GM08714 (cell line): Measurements from ENCODE around the gene MTUS2.

ENCODE experiments used
- H3K4me3 ChIP-seq: fragments of 200-500 bp; sonication (Bioruptor generic); 2 replicates; pipeline ENCODE4 v1.5.1; 2014; ENCODE audit warnings: mild to moderate bottlenecking, low read length, inconsistent platforms
- ZNF274 ChIP-seq: IDR thresholded peaks from 2 replicates; pipeline ENCODE4 v1.6.1; 2012; ENCODE audit warnings: mild to moderate bottlenecking, low read depth, low read length

MTUS2 gene

DNA sequence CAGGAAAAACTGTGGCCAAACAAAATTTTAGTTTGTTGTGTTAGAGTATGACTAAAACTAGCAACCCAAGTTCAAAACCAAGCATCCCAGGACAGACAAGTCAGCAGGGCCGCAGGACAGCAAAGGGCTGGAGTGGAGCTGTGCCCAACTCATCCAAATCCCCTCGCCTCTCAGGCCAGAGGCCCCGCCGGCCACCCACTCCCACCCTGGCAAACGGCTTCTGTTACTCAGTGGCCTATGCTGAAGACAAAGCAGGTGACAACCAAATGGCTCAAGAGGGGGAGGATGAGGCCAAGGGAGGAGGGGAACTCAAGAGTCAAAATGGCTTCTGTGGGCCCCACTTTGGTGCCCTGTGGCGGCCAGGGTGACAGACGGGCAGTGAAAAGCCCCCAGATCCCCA is 705.6 kb downstream of the MTUS2 start:
- no peak overlapping the region for H3K4me3 ChIP-seq
- TF ChIP-seq ZNF274: no peak

DNA sequence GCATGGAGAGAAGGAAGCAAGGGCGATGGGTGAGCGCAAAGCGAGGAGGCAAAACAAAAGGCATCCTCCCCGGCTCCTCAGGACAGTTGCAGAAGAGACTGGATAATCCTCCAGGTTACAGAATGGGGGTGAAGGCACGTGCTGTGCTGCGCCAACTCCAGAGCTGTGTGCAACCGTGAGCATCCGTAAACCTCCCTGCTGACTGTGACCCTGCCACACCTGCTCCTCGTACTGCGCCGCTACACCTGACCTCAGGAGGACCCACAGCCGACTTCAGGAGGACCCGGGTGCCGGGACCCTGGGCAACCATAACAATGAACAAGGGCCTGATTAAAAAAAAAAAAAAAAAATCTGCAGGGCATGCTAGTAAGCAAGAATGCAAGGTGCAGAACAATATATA is 706.6 kb downstream of the MTUS2 start:
- no peak overlapping the region for H3K4me3 ChIP-seq
- TF ChIP-seq ZNF274: no peak

DNA sequence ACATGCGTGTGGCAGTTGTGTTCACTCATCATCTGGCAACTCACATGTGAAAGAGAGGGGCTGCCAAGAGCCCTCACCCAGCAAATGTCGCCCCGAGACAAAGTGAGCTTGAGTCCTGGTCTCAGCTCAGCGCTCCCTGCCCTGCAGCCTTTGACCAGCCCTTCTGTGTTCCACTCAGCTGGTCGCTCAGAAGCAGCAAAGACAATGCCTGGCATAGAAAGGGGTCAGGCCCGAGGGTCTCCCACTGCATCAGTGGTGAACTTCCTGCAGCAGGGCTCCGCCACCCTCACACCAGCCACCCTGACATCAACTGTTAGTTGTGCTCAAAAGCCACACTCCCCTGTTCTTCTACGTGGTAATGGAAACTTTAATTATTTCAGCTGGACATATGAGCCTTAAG is 707.4 kb downstream of the MTUS2 start:
- no peak overlapping the region for H3K4me3 ChIP-seq
- TF ChIP-seq ZNF274: no peak

DNA sequence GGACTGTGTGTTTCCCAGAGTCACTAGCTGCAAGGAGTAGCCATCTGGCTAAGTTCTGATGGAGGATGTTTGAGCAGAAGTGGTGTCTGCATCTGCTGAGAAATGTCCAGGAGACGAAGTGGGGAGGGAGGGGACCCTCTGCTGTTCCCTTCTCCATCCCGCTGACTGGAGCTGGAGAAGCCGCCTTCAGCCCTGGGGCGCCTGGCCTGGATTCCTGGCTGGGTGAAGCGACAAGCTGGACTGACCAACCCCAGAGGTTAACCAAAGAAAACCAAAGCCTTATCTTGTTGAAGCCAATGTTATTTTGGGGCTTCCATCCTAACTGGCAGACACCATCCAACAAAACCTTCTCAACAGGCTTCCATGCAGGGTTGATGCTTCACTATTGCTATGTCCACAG is 707.8 kb downstream of the MTUS2 start:
- no peak for TF ChIP-seq ZNF274
- H3K4me3 ChIP-seq: no peak overlapping the region

DNA sequence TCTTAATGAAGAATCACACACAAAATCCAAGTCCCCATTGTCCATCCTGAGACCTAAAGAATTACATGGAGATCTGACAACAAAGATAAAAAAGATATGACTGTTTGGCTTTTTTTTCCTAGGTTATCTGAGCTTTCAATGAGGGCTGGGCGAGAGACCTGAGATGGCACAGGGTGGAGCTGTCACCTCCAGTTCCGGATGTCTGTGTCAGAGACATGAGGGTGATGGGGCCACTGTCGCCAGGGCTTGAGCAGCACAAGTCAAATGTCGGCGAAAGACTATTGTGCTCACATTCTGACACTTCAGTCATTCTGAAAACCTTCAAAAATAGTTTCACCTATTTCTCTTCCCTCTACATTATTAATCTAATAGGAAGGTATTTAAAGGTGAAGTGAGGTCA is 709.6 kb downstream of the MTUS2 start:
- no peak for TF ChIP-seq ZNF274
- no peak overlapping the region for H3K4me3 ChIP-seq

DNA sequence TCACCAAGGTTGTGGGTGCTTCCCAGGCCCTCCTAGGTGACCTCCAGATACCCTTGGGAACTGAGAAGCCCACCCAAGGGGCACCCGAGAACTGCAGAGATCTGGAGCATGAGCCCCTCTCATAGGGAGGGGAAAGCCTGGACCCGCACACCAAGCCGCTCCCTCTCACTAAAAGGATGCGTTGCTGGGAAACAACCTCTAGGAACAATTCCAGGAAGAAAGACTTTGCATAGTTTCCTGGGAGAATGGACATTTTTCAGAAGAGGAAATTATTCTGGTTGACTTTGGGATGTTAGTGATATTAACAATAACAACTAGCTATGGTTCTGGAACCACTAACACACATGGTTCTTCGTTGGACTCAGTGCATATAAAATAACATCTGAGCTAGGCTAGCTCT is 710.8 kb downstream of the MTUS2 start:
- H3K4me3 ChIP-seq: no peak overlapping the region
- TF ChIP-seq ZNF274: no peak

DNA sequence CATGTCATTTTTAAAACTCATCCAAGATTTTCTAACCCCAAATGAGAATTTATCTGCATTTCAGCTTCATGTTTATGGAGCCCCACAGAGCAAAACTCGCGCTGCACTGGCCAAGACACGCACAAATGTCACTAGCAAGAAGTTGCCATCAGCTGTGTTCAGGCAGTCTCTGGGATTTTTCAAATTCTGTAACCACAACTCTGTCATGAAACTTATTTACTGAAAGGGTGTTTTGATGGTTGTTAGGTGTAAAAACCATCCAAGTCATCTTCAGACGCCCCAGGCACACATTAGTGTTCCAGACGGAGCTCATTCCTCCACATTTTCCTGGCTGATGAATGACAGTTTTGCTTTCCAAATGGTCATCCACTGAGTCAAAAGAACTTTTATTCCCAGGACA is 712.0 kb downstream of the MTUS2 start:
- TF ChIP-seq ZNF274: no peak
- no peak overlapping the region for H3K4me3 ChIP-seq

DNA sequence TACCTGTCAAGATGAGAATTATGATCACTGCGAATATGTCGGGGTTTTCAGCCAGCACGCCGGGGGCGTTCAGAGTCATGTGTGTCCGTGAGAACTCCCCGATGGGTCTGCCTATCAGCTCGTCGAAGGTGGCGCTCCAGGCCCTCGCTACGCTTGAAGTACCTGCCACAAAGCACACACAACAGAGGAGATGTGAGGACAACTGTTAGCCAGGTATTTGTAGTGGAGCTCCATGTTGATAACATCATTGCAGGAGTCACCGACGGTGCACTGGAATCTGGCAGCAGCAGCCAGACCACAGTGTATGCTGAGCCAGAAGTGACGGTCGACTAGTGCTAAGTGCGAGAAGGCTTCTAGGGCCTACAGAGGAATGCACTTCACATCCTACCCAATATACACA is 712.7 kb downstream of the MTUS2 start:
- no peak overlapping the region for H3K4me3 ChIP-seq
- no peak for TF ChIP-seq ZNF274

DNA sequence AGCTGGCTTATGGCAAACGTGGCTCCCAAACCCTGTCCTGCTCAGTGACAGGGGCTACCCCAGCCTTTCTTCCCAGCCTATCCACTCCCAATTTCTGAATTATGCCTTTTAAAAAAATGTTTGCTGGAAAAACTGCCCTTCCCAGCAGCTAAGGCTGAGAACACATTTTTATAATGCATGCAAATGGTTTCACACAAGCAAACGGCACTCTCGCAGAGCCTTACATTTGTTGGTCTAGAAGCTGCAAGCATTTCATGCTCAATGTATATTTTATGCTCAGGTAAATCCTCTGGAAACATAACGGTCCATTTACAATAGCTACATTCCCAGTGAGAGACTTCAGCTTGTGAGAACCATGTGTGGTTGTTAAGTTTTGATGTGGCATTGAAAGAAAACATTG is 713.9 kb downstream of the MTUS2 start:
- TF ChIP-seq ZNF274: no peak
- H3K4me3 ChIP-seq: no peak overlapping the region

DNA sequence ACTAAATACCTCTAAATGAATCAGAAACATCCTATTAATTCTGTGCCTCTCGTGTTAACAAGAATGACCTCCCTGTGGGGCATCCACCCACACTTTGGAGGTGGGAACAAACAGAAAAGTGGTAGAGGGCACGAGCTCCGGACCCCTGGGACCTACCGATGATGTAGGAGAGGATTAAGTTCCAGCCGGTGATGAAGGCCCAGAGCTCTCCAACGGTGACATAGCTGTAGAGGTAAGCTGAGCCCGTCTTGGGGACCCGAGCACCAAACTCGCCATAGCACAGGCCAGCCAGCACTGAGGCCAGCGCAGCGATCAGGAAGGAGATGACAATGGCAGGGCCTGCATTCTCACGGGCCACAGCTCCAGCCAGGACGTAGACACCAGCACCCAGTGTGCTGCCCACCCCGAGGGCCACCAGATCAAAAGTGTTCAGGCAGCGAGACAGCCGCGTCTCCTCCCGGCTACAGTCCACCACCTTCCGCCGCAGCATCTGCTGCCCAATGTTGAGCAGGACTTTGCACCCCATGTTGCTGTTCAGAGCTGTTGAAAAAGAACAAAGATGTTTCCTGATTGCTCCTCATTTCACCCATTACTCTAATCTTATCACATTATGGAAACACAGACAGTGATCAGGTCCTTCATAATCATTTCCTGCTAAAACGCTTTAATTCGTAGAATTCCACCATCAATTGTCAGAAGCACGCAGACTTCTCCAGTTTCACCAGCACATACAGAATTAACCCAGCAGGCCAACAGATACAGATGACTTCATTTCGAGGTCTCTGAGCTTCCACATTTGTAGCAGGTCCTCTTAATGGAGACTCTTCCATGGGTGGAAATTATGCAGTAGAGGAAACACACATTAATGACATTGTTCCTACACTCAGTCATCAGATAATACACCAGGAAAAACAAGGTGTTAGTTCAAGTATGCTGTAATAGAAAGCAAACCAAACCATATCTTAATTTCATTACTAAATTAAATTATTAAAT is 715.8 kb downstream of the MTUS2 start:
- TF ChIP-seq ZNF274: no peak
- H3K4me3 ChIP-seq: no peak overlapping the region

DNA sequence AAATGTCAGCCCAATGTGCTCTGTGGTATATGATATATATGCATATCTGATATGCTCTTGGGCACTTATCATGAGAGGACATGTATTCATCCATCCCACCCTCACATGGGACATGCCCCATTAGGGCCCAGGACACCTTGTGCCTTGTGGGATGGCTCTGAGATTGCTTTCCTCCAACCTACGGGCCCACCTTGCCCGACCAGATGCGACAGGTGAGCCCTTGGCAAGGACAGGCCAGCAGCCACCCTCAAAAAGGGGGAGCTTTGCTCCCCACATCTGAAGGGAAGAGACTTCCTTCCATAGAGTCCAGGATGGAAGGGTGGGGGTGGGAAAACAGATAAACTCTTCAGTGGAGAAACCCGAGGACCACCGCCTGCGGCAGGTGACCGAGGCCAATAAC is 716.7 kb downstream of the MTUS2 start:
- no peak overlapping the region for H3K4me3 ChIP-seq

DNA sequence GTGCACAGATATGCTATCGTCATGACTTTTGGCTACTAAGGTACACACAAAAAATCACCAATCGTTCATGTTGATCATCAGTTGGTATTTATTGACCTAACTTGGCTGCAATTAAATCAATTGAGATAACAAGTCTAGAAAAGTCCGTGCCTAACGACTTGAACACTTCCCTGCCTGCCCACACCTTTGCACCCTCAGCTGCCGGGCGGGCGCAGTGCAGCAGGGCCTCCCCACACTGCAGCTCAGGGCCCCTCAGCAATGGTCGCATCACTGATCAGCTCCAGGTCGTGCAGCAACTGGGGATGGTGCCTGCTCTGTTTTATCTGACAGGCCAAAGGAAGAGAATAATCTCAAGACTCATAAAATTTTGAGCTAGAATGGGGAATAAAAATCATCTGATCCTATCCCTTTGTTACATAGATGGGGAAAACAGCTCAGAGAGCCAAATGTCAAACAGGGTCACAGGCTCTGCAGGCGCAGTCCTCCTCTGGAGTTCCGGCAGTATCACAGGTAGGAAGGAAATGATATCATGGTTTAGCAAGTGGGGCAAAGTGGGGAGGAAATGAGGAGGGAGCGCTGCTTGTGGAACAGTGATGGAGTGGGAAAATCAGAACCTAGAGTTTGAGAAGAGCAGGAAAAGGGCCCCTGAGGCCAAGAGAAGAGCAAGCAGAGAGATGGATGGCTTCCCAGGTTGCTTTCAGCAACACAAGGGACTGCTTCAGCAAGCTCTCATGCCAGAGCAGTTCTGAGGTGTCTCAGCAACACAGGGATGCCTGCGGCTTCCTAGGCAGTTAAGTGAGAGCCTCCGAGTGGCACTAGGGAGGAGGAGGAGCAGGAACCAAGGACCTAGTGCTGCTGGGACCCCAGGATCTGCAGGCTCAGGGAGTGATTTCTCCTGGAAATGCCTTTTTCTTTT is 717.9 kb downstream of the MTUS2 start:
- no peak overlapping the region for H3K4me3 ChIP-seq
- no peak for TF ChIP-seq ZNF274

More for the DNA sequence above, 716.7 kb downstream of the MTUS2 start:
- TF ChIP-seq ZNF274: no peak

DNA sequence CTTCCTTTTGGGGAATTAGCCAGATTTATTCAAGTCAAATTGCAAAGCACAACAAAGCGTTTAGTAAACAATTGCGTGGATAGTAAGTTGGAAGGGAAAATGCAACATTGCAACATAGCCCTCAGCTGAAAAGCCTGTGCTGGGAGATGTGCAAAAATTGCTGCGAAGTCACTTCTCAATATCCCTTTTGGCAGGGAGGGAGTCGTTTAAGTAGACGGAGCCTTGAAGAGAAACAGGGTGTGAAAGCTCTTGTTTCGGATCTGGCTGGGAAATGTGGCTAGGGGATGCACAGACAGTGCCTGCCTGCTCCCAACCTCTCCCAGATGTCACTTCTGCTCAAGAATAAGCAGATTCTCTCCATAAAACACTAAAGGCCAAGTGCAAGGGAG is 718.5 kb downstream of the MTUS2 start:
- no peak overlapping the region for H3K4me3 ChIP-seq
- TF ChIP-seq ZNF274: no peak

DNA sequence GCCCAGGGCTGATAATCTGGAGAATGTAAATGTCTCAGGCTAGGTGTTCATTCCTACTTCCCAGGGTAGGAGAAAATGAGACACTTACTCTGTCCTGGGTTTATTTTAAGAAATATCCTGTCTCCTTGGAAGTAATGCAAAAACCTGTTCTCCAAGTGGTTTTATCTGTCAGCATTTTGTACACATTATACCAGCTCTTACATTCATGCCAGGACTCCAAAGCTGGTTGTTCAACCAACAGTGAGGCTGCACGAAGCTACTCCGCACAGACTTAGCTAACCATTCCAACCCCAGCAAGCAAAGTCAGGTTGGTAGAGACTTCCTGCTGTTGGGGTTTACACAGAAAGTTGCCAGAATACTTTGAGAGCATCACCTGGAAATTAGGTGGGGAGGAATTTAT is 719.7 kb downstream of the MTUS2 start:
- H3K4me3 ChIP-seq: no peak overlapping the region
- no peak for TF ChIP-seq ZNF274

DNA sequence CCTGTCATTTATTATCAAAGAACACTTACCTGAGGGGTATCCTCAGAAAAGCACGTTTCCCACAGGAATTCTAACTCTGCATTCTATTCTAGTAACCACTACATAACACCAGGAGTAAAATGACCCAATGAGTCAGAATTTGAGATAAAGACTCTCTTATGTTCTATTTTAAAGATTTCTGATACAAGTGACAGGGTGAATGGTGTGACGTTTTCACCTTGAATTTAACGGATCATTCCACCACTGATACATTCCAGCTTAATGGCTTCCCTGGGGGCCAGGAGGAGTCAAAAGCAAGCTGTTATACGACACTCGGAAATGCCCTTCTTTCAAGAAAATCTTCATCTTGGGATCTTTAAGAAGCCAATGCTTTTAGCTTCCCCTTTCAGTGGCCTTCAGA is 720.2 kb downstream of the MTUS2 start:
- no peak for TF ChIP-seq ZNF274
- H3K4me3 ChIP-seq: no peak overlapping the region
